Stimulated activated CD4-positive, alpha-beta T cell treated with anti-CD3 and anti-CD28 coated beads, Interleukin-12 subunit alpha, Interleukin-12 subunit beta, amount 100 ng/mL, for 48 hours (primary cell): ENCODE measurements around the gene MPEG1.

Experiments used
- DNase-seq, 3 donors: peaks; one replicate each; pipeline ENCODE4 v3.0.0-alpha.2; 2020; ENCODE audit warnings: low read depth in 2 of 3, low spot score in 1 of 3

Gene MPEG1

GRCh38 chr11:59172345-59173079 lies 40.2 kb downstream of the MPEG1 start:
- no peak for DNase-seq

- peak; percentile 80 to 90 (median 89) for DNase-seq
Measured at GRCh38 chr11:59171508-59172322, 41.0 kb downstream of the MPEG1 start, which contains the start of gene DTX4. DTX4 (plus strand) TSS chr11:59172132; CDS start chr11:59172596, 464 bp downstream.

- DNase-seq: no peak
Measured at GRCh38 chr11:59164028-59164427, 48.7 kb downstream of the MPEG1 start.
